ENCODE results near the gene IL17RE.

DNA sequence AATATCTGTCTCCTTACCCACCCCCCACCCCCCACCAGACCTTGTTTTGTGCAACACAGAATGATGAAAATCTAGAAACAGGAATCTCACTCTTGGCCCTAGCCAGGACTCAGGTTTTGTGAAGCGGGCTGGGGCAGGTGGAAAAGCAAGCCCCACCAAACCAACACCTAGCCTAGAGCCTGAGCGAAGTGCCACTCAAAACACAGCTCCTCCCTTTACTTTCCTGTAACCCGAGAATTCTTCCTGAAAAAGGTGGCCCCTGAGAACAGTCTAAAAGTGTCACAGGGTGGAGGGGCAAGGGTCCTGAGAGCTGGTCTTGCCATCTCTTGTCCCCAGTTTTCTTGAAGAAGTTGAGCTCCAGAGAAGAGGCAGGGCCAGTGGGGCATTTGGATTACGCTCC, 41.4 kb upstream of the IL17RE start:
- TF ChIP-seq, protein P1, sequence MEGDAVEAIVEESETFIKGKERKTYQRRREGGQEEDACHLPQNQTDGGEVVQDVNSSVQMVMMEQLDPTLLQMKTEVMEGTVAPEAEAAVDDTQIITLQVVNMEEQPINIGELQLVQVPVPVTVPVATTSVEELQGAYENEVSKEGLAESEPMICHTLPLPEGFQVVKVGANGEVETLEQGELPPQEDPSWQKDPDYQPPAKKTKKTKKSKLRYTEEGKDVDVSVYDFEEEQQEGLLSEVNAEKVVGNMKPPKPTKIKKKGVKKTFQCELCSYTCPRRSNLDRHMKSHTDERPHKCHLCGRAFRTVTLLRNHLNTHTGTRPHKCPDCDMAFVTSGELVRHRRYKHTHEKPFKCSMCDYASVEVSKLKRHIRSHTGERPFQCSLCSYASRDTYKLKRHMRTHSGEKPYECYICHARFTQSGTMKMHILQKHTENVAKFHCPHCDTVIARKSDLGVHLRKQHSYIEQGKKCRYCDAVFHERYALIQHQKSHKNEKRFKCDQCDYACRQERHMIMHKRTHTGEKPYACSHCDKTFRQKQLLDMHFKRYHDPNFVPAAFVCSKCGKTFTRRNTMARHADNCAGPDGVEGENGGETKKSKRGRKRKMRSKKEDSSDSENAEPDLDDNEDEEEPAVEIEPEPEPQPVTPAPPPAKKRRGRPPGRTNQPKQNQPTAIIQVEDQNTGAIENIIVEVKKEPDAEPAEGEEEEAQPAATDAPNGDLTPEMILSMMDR (IDR thresholded peaks at IDR 0.05; ENCODE audit: low read depth, low read length) = no peak
- no peak for TF ChIP-seq EZH2phosphoT487 (IDR thresholded peaks at IDR 0.05; ENCODE audit: low read depth)

All from OCI-LY3 (cell line).